Middle frontal gyrus (tissue), 1 donor: ENCODE results near the gene GIT2.

Experiments
- DNase-seq: peaks from one replicate; pipeline ENCODE4 v3.0.0-alpha.2; 2015; ENCODE audit warnings: low spot score; ENCODE audit errors: extremely low spot score

The GIT2 gene

DNA sequence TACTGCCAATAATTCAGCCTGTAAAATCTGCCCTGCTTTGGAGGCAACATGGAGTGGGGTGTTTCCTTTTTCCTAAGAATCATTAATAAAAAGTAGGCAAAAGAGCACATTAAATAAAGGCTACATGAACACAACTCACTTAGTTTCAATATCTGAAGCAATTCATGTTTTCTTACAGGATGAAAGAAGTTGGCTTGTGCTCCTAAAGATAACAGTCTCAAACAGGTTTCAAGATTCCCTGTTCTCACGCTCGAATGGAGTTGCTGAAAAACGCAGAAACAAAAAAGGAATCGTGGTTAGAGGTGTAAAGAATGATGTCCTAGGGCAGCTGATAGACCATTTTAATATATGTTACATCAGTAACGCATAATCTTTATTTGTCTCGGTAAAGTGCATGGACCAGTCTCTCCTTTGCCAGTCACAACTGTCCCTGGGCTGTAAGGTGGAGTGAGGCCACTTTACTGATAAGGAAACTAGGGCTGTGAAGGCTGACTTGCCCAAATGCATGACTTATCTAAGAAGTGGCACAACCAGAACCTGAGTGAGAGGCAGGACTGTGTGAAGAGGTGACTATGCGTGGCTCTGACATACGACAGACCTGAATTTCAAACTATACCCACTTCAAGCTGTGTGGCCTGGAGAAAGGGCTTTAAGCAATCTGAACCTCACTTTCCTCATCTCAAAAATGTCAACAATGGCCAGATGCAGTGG, 12.6 kb downstream of the GIT2 start:
- DNase-seq = no peak

DNA sequence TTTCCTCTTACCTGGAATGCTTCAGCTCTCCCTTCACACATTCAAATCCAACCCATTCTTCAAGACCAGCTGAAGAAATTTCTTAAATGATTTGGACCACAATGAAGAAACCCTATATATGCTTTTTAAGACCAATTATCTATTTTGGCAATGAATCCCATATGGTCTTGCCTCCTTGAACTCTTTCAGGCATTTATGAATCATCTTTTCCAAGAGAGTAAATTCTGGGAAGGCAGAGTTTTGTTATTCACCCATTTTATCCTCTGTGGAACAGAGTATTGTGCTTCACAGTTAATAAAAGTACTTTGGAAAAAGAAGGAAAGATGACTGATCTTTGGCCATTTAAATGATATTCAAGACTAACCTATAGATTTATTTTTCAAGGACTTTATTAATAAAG, 14.0 kb downstream of the GIT2 start:
- no peak for DNase-seq

DNA sequence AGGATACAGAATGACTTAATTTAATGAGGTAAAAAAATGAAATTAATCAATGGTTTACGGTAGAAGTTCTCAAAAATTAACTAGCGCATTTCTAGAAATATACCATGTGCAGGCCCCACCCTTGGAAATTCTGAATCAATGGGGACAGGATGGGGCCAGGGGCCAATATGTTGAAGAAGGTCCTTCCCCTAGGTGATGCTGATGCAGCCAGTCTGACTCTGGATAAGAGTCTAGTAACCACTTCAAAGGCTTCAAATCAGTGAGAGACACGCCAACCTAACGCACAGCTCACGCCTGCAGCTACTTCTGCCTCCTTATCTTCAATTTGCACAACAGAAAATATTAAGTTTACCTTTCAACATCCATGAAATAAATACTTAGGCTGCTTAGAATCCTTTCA, 14.9 kb downstream of the GIT2 start:
- no peak for DNase-seq

DNA sequence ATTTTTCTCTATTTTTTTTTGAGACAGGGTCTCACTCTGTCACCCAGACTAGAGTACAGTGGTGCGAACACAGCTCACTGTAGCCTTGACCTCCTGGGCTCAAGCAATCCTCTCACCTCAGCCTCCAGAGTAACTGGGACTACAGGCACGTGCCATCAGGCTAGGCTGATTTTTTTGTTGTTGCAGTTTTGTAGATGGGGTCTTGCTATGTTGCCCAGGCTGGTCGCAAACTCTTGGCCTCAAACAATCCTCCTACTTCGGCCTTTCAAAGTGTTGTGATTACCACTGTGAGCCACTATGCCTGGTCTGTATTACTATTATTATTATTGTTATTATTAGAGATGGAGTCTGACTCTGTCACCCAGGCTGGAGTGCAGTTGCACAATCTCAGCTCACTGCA, 23.3 kb downstream of the GIT2 start:
- no peak for DNase-seq

DNA sequence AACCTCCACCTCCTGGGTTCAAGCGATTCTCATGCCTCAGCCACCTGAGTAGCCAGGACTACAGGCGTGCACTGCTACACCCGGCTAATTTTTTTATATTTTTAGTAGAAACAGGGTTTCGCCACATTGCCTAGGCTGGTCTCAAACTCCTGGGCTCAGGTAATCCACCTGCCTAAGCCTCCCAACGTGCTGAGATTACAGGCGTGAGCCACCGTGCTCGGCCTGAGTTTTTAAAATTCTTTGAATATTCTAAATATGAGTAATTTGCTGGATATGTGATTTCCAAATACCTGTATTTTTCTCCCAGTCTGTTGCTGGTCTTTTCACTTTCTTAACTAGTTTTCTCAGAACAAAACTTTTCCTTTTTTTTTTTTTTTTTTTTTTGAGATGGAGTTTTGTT, 27.4 kb downstream of the GIT2 start:
- no peak for DNase-seq

DNA sequence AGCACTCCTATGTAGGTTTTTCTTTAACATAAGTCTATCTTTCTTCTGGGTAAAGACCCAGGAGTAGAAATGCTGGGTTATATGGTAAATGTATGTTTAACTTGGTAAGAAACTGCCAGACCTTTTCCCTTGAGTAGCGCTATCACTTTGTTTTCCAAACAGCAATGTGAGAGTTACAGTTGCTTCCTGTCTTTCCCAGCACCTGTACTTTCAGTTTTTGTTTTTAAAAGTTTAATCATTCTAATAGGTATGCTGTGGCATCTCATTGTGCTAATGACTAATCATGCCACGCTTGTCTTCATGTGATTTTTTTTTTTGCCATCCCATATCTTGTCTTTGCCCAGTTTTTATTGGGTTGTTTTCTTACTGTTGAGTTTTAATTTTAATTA, 28.1 kb downstream of the GIT2 start:
- DNase-seq = no peak

DNA sequence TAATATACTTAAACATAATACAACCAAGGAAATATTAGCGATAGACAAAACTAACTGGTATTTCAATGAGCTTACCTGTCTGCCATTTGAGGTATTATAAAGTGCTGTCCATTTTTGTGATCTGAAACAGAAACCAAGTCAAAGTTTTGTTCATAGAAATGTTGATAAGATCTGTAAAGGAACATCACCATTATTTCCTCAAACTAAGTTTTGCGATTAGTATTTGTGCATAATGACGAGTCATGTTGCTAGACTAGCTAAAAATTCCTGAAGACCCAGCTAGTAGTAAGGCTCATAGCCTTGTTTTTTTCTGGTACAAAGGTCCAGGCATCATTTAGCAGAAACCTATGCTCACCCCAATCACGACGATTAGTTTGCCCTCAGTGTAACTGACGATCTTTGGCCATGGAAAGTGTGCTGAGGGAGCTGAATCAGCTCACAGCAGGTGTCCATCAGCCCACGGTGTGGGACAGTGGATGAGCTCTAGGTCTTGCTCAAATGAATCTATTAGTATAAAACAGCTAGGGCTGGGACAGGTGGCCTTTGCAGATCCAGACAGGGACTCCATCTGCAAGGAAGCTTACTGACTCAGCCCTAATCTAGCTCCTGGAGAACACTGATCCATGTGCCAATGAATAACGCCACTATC, 28.7 kb downstream of the GIT2 start:
- no peak for DNase-seq

DNA sequence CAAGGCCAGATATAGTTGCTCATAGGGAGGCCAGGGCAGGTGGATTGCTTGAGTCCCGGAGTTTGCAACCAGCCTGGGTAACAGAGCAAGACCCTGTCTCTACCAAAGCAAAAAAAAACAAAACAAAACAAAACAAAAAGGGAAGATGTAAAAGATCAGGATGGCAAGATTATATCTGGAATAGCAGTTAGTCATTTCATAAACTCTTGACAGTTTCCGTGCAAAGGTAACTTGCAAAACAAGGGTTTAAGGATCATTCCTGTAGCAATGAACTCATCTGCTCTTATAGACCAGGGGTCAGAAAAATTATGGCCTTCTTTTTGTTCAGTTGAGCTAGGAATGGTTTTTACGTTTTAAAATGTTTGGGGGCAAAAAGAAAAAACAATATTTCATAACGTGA, 29.6 kb downstream of the GIT2 start:
- no peak for DNase-seq

DNA sequence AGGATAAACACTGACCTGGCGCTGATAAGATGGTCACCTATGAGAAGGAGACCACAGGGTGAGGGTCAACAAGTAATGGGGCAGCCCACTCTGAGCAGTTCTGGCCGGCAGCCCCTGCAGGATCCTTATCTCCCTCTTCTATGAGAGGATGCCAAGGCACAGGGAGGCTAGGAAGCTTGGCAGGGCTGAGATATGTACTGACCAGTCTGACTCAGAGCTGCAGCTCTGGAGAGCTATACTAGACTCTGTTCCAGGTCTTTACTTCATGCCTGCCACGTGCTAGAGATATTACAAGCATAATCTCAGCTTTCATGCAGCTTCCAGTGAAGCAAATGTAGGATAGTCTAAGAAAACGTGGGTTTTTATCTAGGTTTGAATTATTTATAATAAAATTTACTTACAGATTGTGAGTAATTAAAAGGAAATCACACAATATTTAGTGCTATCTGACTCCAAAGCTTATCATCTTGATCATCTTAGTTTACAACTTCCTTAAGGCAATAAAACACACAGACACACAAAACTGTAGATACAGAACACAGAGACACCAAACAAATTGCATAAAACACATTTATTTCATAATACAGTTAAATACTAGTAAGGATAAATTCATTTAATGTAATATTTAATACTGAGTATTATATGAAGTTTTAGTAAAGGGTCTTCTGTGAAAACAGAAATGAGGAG, 32.3 kb downstream of the GIT2 start:
- DNase-seq = no peak

DNA sequence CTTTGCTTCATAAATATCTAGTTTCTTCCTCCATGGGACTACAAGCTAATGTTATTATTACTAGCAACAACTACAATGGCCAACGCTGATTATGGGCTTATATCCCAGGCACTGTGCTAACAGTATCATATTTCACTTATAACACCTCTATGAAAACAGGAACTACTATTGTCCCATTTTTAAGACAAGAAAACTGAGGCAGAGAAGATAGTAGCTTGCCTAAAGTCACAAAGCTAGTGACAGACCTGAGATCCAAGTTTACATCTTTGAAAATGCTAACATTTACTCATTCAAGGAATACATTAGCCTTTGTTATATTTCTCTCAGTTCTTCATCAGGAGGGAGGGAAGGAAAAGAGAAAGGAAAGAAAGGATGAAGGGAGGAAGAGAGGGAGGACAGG, 32.8 kb downstream of the GIT2 start:
- DNase-seq = no peak

DNA sequence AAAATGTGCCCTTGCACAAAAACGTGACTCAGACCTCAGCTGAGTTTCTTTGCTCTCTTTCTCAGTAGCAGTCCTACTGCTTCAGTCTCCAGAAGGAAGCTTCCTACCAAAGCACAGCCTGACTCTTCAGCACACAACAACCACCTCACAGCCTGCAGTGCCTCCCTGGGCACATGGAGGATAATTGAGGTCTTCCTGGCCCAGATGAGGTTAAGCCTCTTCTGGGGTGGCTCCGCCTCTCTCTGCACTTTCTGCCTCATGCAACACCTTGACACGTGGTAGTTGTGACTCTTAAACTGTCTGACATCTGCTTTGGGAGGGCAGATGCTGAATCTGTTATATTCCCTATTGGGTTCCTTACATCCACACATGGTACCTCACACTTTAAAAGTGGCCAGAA, 33.8 kb downstream of the GIT2 start:
- DNase-seq = no peak

DNA sequence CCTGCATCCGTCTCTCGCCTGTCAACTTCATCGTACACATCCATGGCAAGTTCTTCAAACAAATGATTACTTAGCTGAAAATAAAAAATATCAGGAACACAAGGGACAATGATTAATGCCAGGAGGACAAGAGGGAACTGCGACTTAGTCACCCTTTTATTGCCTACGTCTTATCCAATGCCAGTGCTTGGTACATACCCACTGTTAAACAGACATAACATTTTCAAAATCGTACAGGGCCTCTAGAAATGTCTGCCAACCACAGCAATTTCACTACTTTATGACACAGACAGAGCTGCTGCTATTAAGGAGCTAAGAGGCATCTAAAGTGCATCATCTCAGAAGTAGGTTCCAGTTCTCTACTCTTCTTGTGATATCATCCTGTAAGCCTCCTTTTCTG, 34.6 kb downstream of the GIT2 start:
- DNase-seq = no peak

DNA sequence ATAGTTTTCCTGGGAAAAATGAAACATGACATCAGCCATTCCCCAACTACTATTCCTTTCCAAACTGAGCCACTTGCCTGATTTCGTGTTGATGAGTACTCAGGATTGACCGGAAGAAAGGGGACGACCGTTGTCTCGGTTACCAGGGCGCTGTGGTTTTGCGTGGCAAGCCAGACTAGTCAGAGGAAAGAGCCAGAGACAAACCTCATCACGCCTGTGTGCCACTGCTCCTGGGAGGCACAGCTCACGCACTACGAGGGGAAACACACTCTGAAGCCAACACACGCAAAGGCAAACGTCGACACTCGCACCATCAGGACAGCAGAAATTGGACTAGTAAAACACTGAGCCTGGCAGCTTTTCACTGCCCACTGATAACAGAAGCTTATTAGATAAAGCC, 35.0 kb downstream of the GIT2 start:
- DNase-seq = no peak

DNA sequence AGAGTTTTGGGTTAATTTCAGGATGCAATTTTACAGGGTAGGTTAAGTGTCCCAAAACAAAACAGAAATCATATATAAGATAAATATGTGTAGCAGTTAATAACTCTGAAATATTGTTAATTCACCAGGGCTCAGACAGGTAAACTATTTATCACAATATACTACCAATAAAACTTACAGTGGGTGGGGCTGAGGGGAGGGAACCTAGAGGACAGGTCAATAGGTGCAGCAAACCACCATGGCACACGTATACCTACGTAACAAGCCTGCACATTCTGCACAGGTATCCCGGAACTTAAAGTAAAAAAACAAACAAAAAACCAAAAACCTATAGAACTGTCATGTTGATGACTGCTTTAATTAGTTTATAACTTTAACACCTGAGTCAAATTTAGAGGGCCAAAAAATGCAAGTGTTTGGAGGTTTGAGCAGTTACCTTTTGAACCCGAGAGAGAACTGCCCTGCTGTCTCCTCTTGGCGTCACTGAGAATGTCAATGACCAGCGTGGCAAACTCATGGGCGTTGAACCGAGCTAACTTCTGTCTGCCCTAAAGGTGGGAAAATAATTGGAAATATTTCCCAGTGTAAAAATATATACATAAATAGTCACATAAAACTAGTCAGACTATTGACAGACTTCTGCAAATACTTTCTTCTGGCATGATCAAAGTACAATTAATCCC, 36.6 kb downstream of the GIT2 start:
- DNase-seq = no peak

DNA sequence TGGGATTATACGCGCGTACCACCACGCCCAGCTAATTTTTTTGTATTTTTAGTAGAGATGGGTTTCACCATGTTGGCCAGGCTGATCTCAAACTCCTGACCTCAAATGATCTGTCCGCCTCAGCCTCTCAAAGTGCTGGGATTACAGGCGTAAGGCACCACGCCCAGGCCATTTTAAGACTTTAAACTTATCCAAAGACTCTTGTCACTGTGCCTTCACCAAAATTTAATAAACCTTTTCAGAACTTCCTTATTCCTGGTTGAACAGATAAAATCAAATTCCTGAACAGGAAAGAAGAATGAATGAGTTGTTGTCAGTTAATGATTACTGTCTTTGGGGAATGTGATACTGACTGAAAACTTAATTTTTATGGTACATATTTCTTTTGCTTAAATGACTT, 37.8 kb downstream of the GIT2 start:
- DNase-seq = no peak

DNA sequence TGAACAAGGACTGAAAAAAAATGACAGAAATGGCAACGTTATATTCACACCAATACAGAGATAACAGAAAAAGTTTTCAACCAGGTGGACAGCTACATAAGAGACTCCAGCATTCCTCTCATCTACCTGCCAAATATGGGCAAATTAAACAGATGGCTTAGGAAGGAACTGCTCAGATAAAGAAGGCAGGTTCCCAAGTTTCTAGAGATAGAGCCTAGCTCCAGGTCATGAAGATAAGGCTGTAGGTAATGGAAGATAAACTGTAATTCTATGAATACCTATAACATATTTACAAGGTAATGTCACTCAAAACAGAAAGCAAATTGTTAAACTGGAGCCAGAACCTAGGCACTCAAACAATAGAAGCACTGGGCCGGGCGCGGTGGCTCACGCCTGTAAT, 42.5 kb downstream of the GIT2 start:
- no peak for DNase-seq

DNA sequence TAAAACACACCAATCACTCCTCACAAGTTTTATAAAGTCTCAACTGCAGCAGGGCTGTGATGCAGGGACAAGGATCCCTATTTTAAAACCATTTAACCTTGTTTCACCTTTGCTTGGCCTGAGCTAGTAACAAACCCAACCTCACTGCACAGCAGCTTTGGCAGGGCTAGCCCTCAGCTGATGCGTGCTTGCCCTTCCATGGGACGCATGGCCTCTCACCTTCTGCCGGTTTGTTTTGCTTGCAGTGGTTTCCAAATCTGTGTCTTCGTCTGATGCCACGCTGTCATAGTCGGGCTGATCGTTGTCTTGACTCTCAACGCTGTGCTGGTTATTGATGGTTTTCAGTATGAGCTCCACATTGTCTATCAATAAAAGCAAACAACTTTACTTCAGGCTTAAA, 43.3 kb downstream of the GIT2 start:
- DNase-seq = no peak

DNA sequence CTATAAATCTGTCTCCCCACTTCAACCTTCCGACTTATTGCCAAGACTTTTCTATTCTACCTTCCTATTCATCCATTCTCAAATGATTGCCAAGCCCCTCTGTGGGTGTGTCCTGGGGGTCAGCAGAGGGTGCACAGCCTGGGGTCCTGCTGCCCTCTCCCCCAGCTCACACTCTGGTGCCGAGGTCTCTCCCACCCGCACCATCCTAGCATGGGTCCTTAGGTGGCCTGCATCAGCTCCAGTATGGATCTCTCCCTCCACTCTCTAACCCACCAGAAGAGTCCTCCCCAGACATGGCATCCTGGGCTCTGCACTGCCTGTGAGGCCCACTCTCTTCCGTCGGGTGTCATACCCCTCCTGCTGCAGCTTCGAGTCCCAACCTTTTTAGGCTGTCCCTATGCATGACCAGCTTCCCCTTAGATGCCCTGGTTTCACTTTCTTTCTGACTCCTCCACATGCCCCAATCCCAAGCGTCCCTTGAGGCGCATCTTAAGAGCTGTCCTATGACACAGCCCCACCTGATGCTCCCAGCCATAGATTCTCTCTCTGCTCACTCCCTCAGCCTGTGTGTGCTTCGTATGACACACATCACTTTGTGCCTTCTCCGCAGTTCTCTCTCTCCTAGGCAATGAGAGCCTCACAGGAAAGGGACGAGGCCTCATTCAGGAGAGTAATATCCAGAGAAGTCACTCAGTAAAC, 43.9 kb downstream of the GIT2 start:
- no peak for DNase-seq

DNA sequence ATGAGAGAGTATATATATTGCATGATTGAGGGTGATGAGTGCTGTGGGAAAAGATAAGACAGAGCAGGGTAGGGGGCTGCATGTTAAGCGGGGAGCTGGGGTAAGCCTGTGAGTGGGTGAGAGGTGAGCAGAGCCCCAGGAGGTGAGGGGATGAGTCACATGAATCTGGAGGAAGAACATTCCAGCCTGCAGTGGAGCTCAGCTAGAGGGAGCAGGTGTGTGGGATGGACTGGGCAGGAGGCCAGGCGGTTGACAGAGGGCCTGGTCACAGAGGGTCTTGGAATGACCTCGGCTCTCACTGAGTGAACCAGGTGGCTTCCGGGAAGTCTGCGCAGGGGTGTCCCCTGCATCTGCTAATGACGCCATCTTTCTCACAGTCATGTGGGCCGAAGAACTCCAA, 44.4 kb downstream of the GIT2 start:
- DNase-seq = no peak

DNA sequence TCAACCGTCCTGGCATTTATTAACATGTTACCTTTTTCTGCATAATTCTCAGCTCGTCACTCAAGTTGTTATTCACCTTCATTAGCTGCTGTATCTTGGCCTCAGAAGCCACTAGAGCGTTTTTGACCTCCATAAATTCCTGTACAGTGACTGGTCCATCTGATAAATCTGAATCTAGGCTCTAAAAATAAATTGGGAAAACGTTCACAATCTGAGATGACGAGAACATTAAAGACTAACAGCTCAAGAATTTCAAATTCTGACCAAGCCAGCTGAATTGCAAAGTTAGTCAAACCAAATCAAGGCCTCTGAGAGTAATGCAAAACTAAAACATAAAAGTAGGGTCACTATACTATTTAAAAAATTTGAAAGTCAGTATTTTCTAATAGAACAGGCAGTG, 45.0 kb downstream of the GIT2 start:
- DNase-seq = no peak

DNA sequence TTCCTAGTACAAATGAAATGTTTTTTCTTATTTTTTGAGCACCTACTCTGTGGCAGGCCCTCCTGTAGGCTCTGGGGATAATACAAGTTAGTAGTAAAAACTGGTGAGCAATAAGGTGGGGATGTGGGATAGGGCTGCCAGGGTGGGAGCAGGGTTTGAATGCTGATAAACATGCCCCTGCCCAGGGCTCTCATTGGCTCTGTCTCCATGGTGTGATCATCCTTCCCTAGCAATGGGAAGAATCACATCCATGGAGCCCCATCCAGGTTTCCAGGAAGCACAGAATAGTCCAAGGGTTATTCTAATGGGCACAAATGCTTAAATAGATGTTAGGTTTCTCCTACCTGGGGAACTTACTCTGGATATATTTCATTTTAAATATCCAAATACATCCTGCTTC, 45.5 kb downstream of the GIT2 start:
- DNase-seq = no peak

DNA sequence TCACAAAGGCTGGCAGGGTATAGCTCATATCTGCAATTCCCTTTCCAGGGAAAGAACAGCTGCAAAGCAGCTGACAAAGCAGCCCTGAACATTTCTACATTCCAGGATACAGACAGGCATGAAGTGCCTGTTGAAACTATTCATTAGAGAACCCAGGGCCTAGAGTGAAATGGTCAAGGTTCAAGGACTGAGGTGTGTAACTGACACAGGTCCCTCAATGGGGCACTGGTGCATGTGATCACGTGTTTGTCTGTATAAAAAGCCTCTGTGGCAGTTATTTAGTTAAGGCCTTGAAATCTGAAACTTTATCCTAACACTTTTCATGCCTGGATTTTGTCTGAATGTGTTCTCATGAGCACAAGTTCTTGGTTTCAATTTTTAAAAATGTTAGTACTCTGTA, 47.1 kb downstream of the GIT2 start:
- DNase-seq = no peak
